ENCODE data around the gene OLFML2A. TPM values are rescaled to one million over a fixed set of nuclear protein-coding genes. Genes with fewer than 3 reads are reported as not detected.
A peak's percentile ranks its signal among the peaks of the same experiment; 100 is the strongest.

Gene OLFML2A
- total RNA-seq, 1 experiment from 2014 or later, result 6.7 TPM

DNA sequence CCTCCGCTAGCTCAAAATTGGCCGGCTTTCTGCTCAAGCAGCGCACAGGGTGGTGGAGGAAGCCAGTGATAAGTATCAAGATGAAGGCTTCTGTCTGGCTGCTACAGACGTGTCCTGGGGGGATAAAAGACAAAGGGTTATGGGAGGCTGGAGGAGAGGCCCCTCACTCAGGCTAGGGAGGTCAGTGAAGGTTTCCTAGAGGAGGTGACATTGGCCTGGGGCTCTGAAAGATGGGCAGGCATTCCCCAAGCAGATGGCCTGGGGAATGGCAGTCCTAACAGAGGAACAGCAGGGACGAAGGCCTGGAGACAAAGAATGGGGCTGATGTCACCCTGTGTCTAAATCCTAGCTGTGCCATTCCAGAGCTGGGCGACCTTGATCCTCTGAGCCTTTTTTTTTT is 32.3 kb downstream of the OLFML2A start:
- no peaks in the 10 kb centered on the region for H3K27me3 Mint-ChIP-seq (ENCODE audit: low read depth)
- H3K9me3 Mint-ChIP-seq, result no peaks in the 10 kb centered on the region
- CTCF ChIA-PET, result interaction anchor here (0.6 to 10.1 kb wide), 7 partner anchors 13 to 192 kb away, joined by 3 to 147 read pairs (median 4); partner anchors contain the start of genes NR6A1, OLFML2A and WDR38
- H3K4me3 Mint-ChIP-seq, result no peak overlapping the region
- H3K27ac Mint-ChIP-seq, result 0 out of 2 replicates have a peak overlapping the region, but pooled peaks have one; percentile 57
- TF ChIP-seq NFE2L1 (CRISPR knock-in tag; IDR thresholded peaks at IDR 0.05), result no peak
- no peak for TF ChIP-seq ZNF423 (CRISPR knock-in tag; IDR thresholded peaks at IDR 0.05)
- TF ChIP-seq CREM (CRISPR knock-in tag; IDR thresholded peaks at IDR 0.05), result no peak
- no peak for TF ChIP-seq MXD4 (CRISPR knock-in tag; IDR thresholded peaks at IDR 0.05; ENCODE audit: borderline replicate concordance)
- TF ChIP-seq, protein P1, sequence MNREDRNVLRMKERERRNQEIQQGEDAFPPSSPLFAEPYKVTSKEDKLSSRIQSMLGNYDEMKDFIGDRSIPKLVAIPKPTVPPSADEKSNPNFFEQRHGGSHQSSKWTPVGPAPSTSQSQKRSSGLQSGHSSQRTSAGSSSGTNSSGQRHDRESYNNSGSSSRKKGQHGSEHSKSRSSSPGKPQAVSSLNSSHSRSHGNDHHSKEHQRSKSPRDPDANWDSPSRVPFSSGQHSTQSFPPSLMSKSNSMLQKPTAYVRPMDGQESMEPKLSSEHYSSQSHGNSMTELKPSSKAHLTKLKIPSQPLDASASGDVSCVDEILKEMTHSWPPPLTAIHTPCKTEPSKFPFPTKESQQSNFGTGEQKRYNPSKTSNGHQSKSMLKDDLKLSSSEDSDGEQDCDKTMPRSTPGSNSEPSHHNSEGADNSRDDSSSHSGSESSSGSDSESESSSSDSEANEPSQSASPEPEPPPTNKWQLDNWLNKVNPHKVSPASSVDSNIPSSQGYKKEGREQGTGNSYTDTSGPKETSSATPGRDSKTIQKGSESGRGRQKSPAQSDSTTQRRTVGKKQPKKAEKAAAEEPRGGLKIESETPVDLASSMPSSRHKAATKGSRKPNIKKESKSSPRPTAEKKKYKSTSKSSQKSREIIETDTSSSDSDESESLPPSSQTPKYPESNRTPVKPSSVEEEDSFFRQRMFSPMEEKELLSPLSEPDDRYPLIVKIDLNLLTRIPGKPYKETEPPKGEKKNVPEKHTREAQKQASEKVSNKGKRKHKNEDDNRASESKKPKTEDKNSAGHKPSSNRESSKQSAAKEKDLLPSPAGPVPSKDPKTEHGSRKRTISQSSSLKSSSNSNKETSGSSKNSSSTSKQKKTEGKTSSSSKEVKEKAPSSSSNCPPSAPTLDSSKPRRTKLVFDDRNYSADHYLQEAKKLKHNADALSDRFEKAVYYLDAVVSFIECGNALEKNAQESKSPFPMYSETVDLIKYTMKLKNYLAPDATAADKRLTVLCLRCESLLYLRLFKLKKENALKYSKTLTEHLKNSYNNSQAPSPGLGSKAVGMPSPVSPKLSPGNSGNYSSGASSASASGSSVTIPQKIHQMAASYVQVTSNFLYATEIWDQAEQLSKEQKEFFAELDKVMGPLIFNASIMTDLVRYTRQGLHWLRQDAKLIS (CRISPR knock-in tag; IDR thresholded peaks at IDR 0.05; ENCODE audit: borderline replicate concordance), result no peak
- no peak for TF ChIP-seq SP1 (CRISPR knock-in tag; conservative IDR thresholded peaks at IDR 0.05)
- no peak for TF ChIP-seq SOX15 (CRISPR knock-in tag; IDR thresholded peaks at IDR 0.05)
- TF ChIP-seq, protein P2, sequence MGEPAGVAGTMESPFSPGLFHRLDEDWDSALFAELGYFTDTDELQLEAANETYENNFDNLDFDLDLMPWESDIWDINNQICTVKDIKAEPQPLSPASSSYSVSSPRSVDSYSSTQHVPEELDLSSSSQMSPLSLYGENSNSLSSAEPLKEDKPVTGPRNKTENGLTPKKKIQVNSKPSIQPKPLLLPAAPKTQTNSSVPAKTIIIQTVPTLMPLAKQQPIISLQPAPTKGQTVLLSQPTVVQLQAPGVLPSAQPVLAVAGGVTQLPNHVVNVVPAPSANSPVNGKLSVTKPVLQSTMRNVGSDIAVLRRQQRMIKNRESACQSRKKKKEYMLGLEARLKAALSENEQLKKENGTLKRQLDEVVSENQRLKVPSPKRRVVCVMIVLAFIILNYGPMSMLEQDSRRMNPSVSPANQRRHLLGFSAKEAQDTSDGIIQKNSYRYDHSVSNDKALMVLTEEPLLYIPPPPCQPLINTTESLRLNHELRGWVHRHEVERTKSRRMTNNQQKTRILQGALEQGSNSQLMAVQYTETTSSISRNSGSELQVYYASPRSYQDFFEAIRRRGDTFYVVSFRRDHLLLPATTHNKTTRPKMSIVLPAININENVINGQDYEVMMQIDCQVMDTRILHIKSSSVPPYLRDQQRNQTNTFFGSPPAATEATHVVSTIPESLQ (CRISPR knock-in tag; IDR thresholded peaks at IDR 0.05), result no peak
- TF ChIP-seq RORB (CRISPR knock-in tag; IDR thresholded peaks at IDR 0.05), result no peak
- no peak for TF ChIP-seq NR3C1 (CRISPR knock-in tag; conservative IDR thresholded peaks at IDR 0.05; ENCODE audit: low read depth)
- H3K36me3 Mint-ChIP-seq, result no peaks in the 10 kb centered on the region
- ATAC-seq, result no peak
- DNase-seq (ENCODE audit: low spot score), result no peak
- POLR2A ChIA-PET, result no interaction called here
- H3K4me1 Mint-ChIP-seq, result peaks cover 36% of the 10 kb centered on the region

DNA sequence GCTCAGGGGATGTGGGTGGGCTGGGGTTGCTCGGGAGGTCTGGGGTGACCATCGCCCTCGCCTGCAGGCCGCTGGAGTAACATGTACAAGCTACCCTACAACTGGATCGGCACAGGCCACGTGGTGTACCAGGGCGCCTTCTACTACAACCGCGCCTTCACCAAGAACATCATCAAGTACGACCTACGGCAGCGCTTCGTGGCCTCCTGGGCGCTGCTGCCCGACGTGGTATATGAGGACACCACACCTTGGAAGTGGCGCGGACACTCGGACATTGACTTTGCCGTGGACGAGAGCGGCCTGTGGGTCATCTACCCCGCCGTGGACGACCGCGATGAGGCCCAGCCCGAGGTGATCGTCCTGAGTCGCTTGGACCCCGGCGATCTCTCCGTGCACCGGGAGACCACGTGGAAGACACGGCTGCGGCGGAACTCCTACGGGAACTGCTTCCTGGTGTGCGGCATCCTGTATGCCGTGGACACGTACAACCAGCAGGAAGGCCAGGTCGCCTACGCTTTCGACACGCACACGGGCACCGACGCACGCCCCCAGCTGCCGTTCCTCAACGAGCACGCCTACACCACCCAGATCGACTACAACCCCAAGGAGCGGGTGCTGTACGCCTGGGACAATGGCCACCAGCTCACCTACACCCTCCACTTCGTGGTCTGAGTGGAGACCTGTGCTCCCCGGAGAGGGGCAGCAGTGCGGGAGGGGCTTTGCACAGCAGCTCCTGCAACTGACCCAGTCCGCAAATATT is 33.0 kb downstream of the OLFML2A start:
- peak overlapping the region; percentile 92; the same call in 1 of the 2 replicates for H3K27ac Mint-ChIP-seq
- no peaks in the 10 kb centered on the region for H3K36me3 Mint-ChIP-seq
- CTCF ChIA-PET, result interaction anchor here (0.6 to 10.1 kb wide), 10 partner anchors 10 to 46 kb away, joined by 3 to 147 read pairs (median 6); partner anchors contain the start of genes NR6A1, OLFML2A and WDR38
- TF ChIP-seq, protein P3, sequence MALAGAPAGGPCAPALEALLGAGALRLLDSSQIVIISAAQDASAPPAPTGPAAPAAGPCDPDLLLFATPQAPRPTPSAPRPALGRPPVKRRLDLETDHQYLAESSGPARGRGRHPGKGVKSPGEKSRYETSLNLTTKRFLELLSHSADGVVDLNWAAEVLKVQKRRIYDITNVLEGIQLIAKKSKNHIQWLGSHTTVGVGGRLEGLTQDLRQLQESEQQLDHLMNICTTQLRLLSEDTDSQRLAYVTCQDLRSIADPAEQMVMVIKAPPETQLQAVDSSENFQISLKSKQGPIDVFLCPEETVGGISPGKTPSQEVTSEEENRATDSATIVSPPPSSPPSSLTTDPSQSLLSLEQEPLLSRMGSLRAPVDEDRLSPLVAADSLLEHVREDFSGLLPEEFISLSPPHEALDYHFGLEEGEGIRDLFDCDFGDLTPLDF (CRISPR knock-in tag; IDR thresholded peaks at IDR 0.05), result no peak
- TF ChIP-seq CREB1 (CRISPR knock-in tag; IDR thresholded peaks at IDR 0.05), result no peak
- TF ChIP-seq, protein P4, sequence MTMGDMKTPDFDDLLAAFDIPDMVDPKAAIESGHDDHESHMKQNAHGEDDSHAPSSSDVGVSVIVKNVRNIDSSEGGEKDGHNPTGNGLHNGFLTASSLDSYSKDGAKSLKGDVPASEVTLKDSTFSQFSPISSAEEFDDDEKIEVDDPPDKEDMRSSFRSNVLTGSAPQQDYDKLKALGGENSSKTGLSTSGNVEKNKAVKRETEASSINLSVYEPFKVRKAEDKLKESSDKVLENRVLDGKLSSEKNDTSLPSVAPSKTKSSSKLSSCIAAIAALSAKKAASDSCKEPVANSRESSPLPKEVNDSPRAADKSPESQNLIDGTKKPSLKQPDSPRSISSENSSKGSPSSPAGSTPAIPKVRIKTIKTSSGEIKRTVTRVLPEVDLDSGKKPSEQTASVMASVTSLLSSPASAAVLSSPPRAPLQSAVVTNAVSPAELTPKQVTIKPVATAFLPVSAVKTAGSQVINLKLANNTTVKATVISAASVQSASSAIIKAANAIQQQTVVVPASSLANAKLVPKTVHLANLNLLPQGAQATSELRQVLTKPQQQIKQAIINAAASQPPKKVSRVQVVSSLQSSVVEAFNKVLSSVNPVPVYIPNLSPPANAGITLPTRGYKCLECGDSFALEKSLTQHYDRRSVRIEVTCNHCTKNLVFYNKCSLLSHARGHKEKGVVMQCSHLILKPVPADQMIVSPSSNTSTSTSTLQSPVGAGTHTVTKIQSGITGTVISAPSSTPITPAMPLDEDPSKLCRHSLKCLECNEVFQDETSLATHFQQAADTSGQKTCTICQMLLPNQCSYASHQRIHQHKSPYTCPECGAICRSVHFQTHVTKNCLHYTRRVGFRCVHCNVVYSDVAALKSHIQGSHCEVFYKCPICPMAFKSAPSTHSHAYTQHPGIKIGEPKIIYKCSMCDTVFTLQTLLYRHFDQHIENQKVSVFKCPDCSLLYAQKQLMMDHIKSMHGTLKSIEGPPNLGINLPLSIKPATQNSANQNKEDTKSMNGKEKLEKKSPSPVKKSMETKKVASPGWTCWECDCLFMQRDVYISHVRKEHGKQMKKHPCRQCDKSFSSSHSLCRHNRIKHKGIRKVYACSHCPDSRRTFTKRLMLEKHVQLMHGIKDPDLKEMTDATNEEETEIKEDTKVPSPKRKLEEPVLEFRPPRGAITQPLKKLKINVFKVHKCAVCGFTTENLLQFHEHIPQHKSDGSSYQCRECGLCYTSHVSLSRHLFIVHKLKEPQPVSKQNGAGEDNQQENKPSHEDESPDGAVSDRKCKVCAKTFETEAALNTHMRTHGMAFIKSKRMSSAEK (CRISPR knock-in tag; IDR thresholded peaks at IDR 0.05; ENCODE audit: borderline replicate concordance), result no peak
- no peak for TF ChIP-seq SMAD4 (CRISPR knock-in tag; IDR thresholded peaks at IDR 0.05)
- no peak for TF ChIP-seq SOX15 (CRISPR knock-in tag; IDR thresholded peaks at IDR 0.05)
- TF ChIP-seq GTF2I (CRISPR knock-in tag; conservative IDR thresholded peaks at IDR 0.05), result no peak
- TF ChIP-seq MYBL2 (CRISPR knock-in tag; IDR thresholded peaks at IDR 0.05), result no peak
- TF ChIP-seq, protein P5, sequence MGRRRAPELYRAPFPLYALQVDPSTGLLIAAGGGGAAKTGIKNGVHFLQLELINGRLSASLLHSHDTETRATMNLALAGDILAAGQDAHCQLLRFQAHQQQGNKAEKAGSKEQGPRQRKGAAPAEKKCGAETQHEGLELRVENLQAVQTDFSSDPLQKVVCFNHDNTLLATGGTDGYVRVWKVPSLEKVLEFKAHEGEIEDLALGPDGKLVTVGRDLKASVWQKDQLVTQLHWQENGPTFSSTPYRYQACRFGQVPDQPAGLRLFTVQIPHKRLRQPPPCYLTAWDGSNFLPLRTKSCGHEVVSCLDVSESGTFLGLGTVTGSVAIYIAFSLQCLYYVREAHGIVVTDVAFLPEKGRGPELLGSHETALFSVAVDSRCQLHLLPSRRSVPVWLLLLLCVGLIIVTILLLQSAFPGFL (CRISPR knock-in tag; IDR thresholded peaks at IDR 0.05; ENCODE audit: borderline replicate concordance), result no peak
- no peak for TF ChIP-seq ATF1 (CRISPR knock-in tag; IDR thresholded peaks at IDR 0.05)

More for the DNA sequence above, 33.0 kb downstream of the OLFML2A start:
- no peak overlapping the region for H3K4me3 Mint-ChIP-seq
- no peaks in the 10 kb centered on the region for H3K9me3 Mint-ChIP-seq
- ATAC-seq (no peak), DNase-seq (ENCODE audit: low spot score) (no peak)
- POLR2A ChIA-PET, result interaction anchor here (0.5 to 1.3 kb wide), 5 partner anchors 29 to 976 kb away, joined by 3 to 4 read pairs (median 3); no protein-coding TSS in a partner anchor
- H3K4me1 Mint-ChIP-seq, result peaks cover 36% of the 10 kb centered on the region
- no peaks in the 10 kb centered on the region for H3K27me3 Mint-ChIP-seq (ENCODE audit: low read depth)

Data from WTC11 (cell line).